ENCODE data around the gene LGI1. TPM values are rescaled to one million over a fixed set of nuclear protein-coding genes. Genes with fewer than 3 reads are reported as not detected.

LGI1 gene
- total RNA-seq, 1 donor from 2014 or later: not detected

- no peak overlapping the region for H3K4me3 ChIP-seq (ENCODE audit: low read depth, low read length)
- no peak for TF ChIP-seq CTCF (IDR thresholded peaks at IDR 0.05; ENCODE audit: insufficient read depth, low read length, poor library complexity, severe bottlenecking)
- no peak for DNase-seq (ENCODE audit: low read depth)
- no peaks in the 10 kb centered on the region for H3K36me3 ChIP-seq (ENCODE audit: control insufficient read depth, insufficient read depth, low read length)
- no peaks in the 10 kb centered on the region for H3K27me3 ChIP-seq (ENCODE audit: control insufficient read depth, insufficient read depth, low read length)
These were observed 40.1 kb downstream of the LGI1 start for GRCh38 chr10:93797825-93798224.

- no peak overlapping the region for H3K4me3 ChIP-seq (ENCODE audit: low read depth, low read length)
- H3K27me3 ChIP-seq (ENCODE audit: control insufficient read depth, insufficient read depth, low read length): no peaks in the 10 kb centered on the region
- no peaks in the 10 kb centered on the region for H3K36me3 ChIP-seq (ENCODE audit: control insufficient read depth, insufficient read depth, low read length)
- TF ChIP-seq CTCF (IDR thresholded peaks at IDR 0.05; ENCODE audit: insufficient read depth, low read length, poor library complexity, severe bottlenecking): no peak
- no peak for DNase-seq (ENCODE audit: low read depth)
These were observed 41.5 kb downstream of the LGI1 start for GRCh38 chr10:93799155-93799708.

- DNase-seq (ENCODE audit: low read depth): no peak
These were observed 46.5 kb downstream of the LGI1 start for GRCh38 chr10:93804200-93804599.

GRCh38 chr10:93806903-93807302 is 49.2 kb downstream of the LGI1 start:
- Histone ChIP-seq H3K27me3 (ENCODE audit: control insufficient read depth, insufficient read depth, low read length) (no peaks in the 10 kb centered on the region), H3K4me3 (ENCODE audit: low read depth, low read length) (no peak overlapping the region), H3K36me3 (ENCODE audit: control insufficient read depth, insufficient read depth, low read length) (no peaks in the 10 kb centered on the region)
- no peak for DNase-seq (ENCODE audit: low read depth)
- TF ChIP-seq CTCF (IDR thresholded peaks at IDR 0.05; ENCODE audit: insufficient read depth, low read length, poor library complexity, severe bottlenecking): no peak

More at GRCh38 chr10:93804200-93804599, 46.5 kb downstream of the LGI1 start:
- H3K27me3 ChIP-seq (ENCODE audit: control insufficient read depth, insufficient read depth, low read length): no peaks in the 10 kb centered on the region
- no peaks in the 10 kb centered on the region for H3K36me3 ChIP-seq (ENCODE audit: control insufficient read depth, insufficient read depth, low read length)
- no peak overlapping the region for H3K4me3 ChIP-seq (ENCODE audit: low read depth, low read length)
- no peak for TF ChIP-seq CTCF (IDR thresholded peaks at IDR 0.05; ENCODE audit: insufficient read depth, low read length, poor library complexity, severe bottlenecking)

GRCh38 chr10:93807371-93807770 is 49.6 kb downstream of the LGI1 start:
- no peak for DNase-seq (ENCODE audit: low read depth)
- Histone ChIP-seq H3K36me3 (ENCODE audit: control insufficient read depth, insufficient read depth, low read length) (no peaks in the 10 kb centered on the region), H3K27me3 (ENCODE audit: control insufficient read depth, insufficient read depth, low read length) (no peaks in the 10 kb centered on the region), H3K4me3 (ENCODE audit: low read depth, low read length) (no peak overlapping the region)
- TF ChIP-seq CTCF (IDR thresholded peaks at IDR 0.05; ENCODE audit: insufficient read depth, low read length, poor library complexity, severe bottlenecking): no peak

- DNase-seq (ENCODE audit: low read depth): no peak
- H3K4me3 ChIP-seq (ENCODE audit: low read depth, low read length): no peak overlapping the region
- TF ChIP-seq CTCF (IDR thresholded peaks at IDR 0.05; ENCODE audit: insufficient read depth, low read length, poor library complexity, severe bottlenecking): no peak
- no peaks in the 10 kb centered on the region for H3K36me3 ChIP-seq (ENCODE audit: control insufficient read depth, insufficient read depth, low read length)
- no peaks in the 10 kb centered on the region for H3K27me3 ChIP-seq (ENCODE audit: control insufficient read depth, insufficient read depth, low read length)
These were observed 55.1 kb downstream of the LGI1 start for GRCh38 chr10:93812659-93813338.

Data from kidney epithelial cell (primary cell).